Stimulated activated CD4-positive, alpha-beta T cell treated with anti-CD3 and anti-CD28 coated beads, TNF-alpha, amount 100 ng/mL, for 1 hour (primary cell): ENCODE data around the gene OR5AP2.
"Not testable (repeated sequence)": the region's sequence is repeated elsewhere in the genome, so short reads cannot be mapped to it uniquely, and the experiment has no call there.

Experiments
- DNase-seq, 3 donors: peaks; one replicate each; pipeline ENCODE4 v3.0.0-alpha.2; 2020; ENCODE audit warnings: low read depth in 3 of 3, low spot score in 1 of 3

The OR5AP2 gene

GRCh38 chr11:56642339-56642738 is at the start of gene OR5AP2:
Gene OR5AP2, minus strand, starts transcription at chr11:56642439. Its CDS starts 0 bp downstream, at chr11:56642439.
- no peak for DNase-seq

DNA sequence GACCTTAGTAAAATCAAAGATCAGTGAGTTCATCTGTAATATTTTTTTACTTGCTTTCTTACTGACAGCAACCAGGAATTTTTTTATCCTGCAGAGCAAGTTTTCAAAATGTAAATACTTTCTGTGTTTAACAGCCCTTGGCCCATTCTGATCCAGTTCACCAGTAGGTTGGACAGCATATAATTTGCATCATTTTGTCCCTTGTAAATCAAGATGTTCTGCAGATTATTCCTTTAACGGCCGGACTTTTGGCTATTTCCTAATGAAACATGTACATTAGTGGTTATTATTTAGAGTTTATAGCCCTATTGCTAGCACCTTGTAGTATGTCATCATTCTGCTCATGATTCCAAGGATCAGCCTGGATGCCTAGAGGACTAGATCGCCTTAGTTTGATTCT is 48.9 kb upstream of the OR5AP2 start:
- not testable (repeated sequence) for DNase-seq

- no peak for DNase-seq
Observed at GRCh38 chr11:56688554-56689100, 46.4 kb upstream of the OR5AP2 start.

- no peak for DNase-seq
Observed at GRCh38 chr11:56670984-56671383, 28.7 kb upstream of the OR5AP2 start.

- no peak for DNase-seq
Observed at GRCh38 chr11:56663386-56663785, 21.1 kb upstream of the OR5AP2 start, which contains the start of gene OR5AR1. Gene OR5AR1, plus strand, starts transcription at chr11:56663686. Its CDS starts 0 bp downstream, at chr11:56663686.

DNA sequence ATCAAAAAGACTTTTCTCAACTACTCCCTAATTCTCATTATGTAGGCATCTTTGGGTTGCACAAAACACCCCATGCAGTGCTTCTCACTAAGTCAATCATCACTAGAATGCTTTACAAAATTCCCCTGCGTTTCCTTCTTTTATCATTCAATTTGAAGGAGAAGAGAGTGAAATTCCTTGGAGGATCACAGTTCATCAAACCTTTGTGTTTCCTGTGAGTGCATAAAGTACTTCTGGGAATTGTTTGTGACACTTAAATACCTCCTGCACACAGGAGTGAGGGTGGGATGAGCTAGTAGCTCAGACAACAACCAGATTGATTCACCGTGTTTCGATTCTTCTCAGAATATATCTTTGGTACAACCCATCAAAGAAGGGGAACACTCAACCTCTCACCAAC is 17.5 kb upstream of the OR5AP2 start:
- no peak for DNase-seq

- no peak for DNase-seq
Observed at GRCh38 chr11:56637500-56637899, 4.7 kb downstream of the OR5AP2 start.

GRCh38 chr11:56636861-56637260 is 5.4 kb downstream of the OR5AP2 start:
- no peak for DNase-seq

GRCh38 chr11:56632329-56632728 is 9.9 kb downstream of the OR5AP2 start:
- DNase-seq: no peak

- no peak for DNase-seq
Observed at GRCh38 chr11:56625946-56626345, 16.3 kb downstream of the OR5AP2 start.

GRCh38 chr11:56624661-56625110 is 17.6 kb downstream of the OR5AP2 start:
- DNase-seq: no peak

DNA sequence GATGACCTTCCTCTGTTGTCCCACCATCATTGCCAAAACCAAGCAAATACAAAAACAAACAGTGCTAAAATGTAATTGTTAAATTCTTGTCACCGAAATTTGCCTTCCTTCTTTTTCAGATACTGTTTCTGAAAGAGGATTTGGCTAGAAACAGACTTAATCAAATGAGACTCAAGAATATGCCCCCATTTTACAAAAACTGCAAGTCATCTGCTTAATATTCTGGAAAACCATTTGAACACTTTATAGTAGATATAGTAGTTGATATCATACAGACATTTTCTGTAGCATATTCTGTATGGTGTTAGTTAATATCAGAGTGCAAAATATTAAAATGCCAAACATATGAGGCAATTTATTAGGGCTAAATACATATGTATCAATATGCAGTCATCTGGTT is 31.1 kb downstream of the OR5AP2 start:
- DNase-seq: no peak

DNA sequence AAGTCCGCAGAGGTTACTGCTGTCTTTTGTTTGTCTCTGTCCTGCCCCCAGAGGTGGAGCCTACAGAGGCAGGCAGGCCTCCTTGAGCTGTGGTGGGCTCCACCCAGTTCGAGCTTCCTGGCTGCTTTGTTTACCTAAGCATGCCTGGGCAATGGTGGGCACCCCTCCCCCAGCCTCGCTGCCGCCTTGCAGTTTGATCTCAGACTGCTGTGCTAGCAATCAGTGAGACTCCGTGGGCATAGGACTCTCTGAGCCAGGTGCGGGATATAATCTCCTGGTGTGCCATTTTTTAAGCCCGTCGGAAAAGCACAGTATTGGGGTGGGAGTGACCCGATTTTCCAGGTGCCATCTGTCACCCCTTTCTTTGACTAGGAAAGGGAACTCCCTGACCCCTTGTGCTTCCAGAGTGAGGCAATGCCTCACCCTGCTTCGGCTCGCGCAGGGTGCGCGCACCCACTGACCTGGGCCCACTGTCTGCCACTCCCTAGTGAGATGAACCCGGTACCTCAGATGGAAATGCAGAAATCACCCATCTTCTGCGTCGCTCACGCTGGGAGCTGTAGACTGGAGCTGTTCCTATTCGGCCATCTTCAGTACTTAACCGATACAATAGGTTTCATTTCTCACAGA is 50.0 kb downstream of the OR5AP2 start:
- not testable (repeated sequence) for DNase-seq
